WTC11 (cell line): ENCODE measurements around the gene ZGPAT. TPM values are rescaled to one million over a fixed set of nuclear protein-coding genes. Genes with fewer than 3 reads are reported as not detected.

Experiments used
- ATAC-seq: fragments of 200-7000 bp; cut with Tn5 transposase; 2 replicates; pipeline ENCODE4 v1.10.0; 2021; ENCODE audit warnings: mild to moderate bottlenecking, moderate library complexity
- CTCF ChIA-PET: fragments of 300-600 bp; sonication (Branson Sonifier 250); formaldehyde crosslinking; loops from one replicate; lab custom pipeline; 2021; ENCODE audit warnings: antibody characterized with exemption; lab: Charles Lee
- POLR2A ChIA-PET: fragments of 350-600 bp; sonication (Branson Sonifier 250); formaldehyde crosslinking; loops from one replicate; lab custom pipeline; 2021; ENCODE audit warnings: antibody characterized with exemption; lab: Charles Lee
- DNase-seq: peaks from one replicate; pipeline ENCODE4 v3.0.0; 2021; ENCODE audit warnings: low spot score
- H3K27ac Mint-ChIP-seq: 2 replicates; pipeline ENCODE4 v1.8.0; 2021; ENCODE audit warnings: mixed read lengths
- H3K27me3 Mint-ChIP-seq: 2 replicates; pipeline ENCODE4 v1.8.0; 2021; ENCODE audit warnings: low read depth, mild to moderate bottlenecking, moderate library complexity, mixed read lengths
- H3K36me3 Mint-ChIP-seq: 2 replicates; pipeline ENCODE4 v1.8.0; 2021; ENCODE audit warnings: mixed read lengths
- H3K4me1 Mint-ChIP-seq: 2 replicates; pipeline ENCODE4 v1.8.0; 2022; ENCODE audit warnings: mixed read lengths
- H3K4me3 Mint-ChIP-seq: 2 replicates; pipeline ENCODE4 v1.8.0; 2021; ENCODE audit warnings: mild to moderate bottlenecking, moderate library complexity, mixed read lengths
- H3K9me3 Mint-ChIP-seq: 2 replicates; pipeline ENCODE4 v1.8.0; 2021; ENCODE audit warnings: mixed read lengths
- CREB1 ChIP-seq: sonication (generic); formaldehyde crosslinking; IDR thresholded peaks from 2 replicates; pipeline ENCODE4 v1.8.0; 2023; ENCODE audit warnings: mild to moderate bottlenecking, missing genetic modification reagents
- ERG ChIP-seq: fragments of 250-450 bp; sonication (Bioruptor Pico); IDR thresholded peaks from 2 replicates; pipeline ENCODE4 v1.8.0; 2021; ENCODE audit warnings: mild to moderate bottlenecking
- FOXP1 ChIP-seq: sonication (generic); formaldehyde crosslinking; IDR thresholded peaks from 2 replicates; pipeline ENCODE4 v1.8.0; 2022; ENCODE audit warnings: missing genetic modification reagents, mild to moderate bottlenecking, moderate library complexity, borderline replicate concordance
- FOXP4 ChIP-seq: sonication (generic); formaldehyde crosslinking; IDR thresholded peaks from 2 replicates; pipeline ENCODE4 v1.8.0; 2022; ENCODE audit warnings: mild to moderate bottlenecking, missing genetic modification reagents
- HMGXB4 ChIP-seq: sonication (generic); formaldehyde crosslinking; IDR thresholded peaks from 2 replicates; pipeline ENCODE4 v1.8.1; 2023; ENCODE audit warnings: mild to moderate bottlenecking, moderate library complexity, missing genetic modification reagents
- JUN ChIP-seq: sonication (generic); formaldehyde crosslinking; IDR thresholded peaks from 2 replicates; pipeline ENCODE4 v1.8.0; 2023; ENCODE audit warnings: mild to moderate bottlenecking, missing genetic modification reagents
- PRRX2 ChIP-seq: fragments of 250-450 bp; sonication (Bioruptor Pico); IDR thresholded peaks from 2 replicates; pipeline ENCODE4 v1.8.0; 2021; ENCODE audit warnings: mild to moderate bottlenecking
- SMAD4 ChIP-seq: sonication (generic); formaldehyde crosslinking; IDR thresholded peaks from 2 replicates; pipeline ENCODE4 v1.8.0; 2022; ENCODE audit warnings: mild to moderate bottlenecking, missing genetic modification reagents
- ZNF263 ChIP-seq: sonication (generic); formaldehyde crosslinking; IDR thresholded peaks from 2 replicates; pipeline ENCODE4 v1.8.1; 2022; ENCODE audit warnings: low read depth, mild to moderate bottlenecking, moderate library complexity, missing genetic modification reagents
- ZSCAN18 ChIP-seq: fragments of 250-450 bp; sonication (Bioruptor Pico); IDR thresholded peaks from 2 replicates; pipeline ENCODE4 v2.1.2; 2022; ENCODE audit warnings: mild to moderate bottlenecking, moderate library complexity
- total RNA-seq: library from RNA; stranded (reverse); gene quantifications from 3 replicates; pipeline ENCODE4 v1.2.3, GENCODE V29; 2021
- TF ChIP-seq, protein P1 (sequence below): sonication (generic); formaldehyde crosslinking; IDR thresholded peaks from 2 replicates; pipeline ENCODE4 v1.8.0; 2023; ENCODE audit warnings: missing genetic modification reagents, mild to moderate bottlenecking, borderline replicate concordance
- TF ChIP-seq, protein P2 (sequence below): sonication (generic); formaldehyde crosslinking; IDR thresholded peaks from 2 replicates; pipeline ENCODE4 v1.8.1; 2023; ENCODE audit warnings: mild to moderate bottlenecking, missing genetic modification reagents, moderate library complexity
- TF ChIP-seq, protein P3 (sequence below): sonication (generic); formaldehyde crosslinking; IDR thresholded peaks from 2 replicates; pipeline ENCODE4 v1.8.1; 2023; ENCODE audit warnings: mild to moderate bottlenecking, missing genetic modification reagents

Gene ZGPAT
- total RNA-seq, 1 experiment from 2014 or later = 28.3 TPM

DNA sequence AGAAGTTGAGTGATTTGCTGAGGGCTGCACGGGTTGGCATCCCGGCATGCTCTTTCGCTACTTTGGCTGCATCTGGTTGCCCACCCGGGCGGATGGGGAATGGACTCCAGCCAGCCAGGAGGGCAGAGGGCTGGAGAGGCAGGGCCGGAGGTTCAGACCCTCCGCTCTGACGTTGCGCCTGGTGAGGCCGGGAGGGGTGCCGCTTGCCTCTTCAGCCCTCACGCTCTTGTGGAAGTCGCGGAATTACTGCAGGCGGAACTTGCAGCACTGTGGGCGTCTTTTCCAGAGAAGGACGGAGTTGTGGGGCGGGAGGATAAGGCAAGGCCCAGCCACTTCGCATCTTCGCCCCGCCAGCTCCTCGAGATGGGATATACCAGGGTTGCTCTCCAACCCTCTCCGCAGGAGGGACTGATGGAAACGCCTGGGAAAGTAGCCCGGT lies 49.1 kb upstream of the ZGPAT start:
- Mint-ChIP-seq H3K9me3 (no peaks in the 10 kb centered on the region), H3K4me1 (peaks cover 22% of the 10 kb centered on the region), H3K27ac (peak overlapping the region; percentile 10; the same call in 1 of the 2 replicates), H3K4me3 (peak overlapping the region; percentile 89), H3K36me3 (peaks cover 3% of the 10 kb centered on the region; the same call in 1 of the 2 replicates), H3K27me3 (no peaks in the 10 kb centered on the region)
- ChIA-PET CTCF (interaction anchor here (0.5 to 1.6 kb wide), 9 partner anchors 13 to 322 kb away, joined by 3 to 23 read pairs (median 4); partner anchors contain the start of genes PRPF6 and TNFRSF6B), POLR2A (interaction anchor here (0.6 to 1.0 kb wide), 3 partner anchors 17 to 338 kb away, joined by 3 to 17 read pairs (median 3); partner anchors contain the start of genes ARFRP1 and ZGPAT)
- TF ChIP-seq ERG (no peak), ZSCAN18 (no peak), ZNF263 (no peak), SMAD4 (CRISPR knock-in tag) (no peak), CREB1 (CRISPR knock-in tag) (no peak), FOXP4 (CRISPR knock-in tag) (no peak), FOXP1 (CRISPR knock-in tag) (no peak), PRRX2 (CRISPR knock-in tag) (no peak), HMGXB4 (no peak), JUN (CRISPR knock-in tag) (no peak)
- TF ChIP-seq, protein P1, sequence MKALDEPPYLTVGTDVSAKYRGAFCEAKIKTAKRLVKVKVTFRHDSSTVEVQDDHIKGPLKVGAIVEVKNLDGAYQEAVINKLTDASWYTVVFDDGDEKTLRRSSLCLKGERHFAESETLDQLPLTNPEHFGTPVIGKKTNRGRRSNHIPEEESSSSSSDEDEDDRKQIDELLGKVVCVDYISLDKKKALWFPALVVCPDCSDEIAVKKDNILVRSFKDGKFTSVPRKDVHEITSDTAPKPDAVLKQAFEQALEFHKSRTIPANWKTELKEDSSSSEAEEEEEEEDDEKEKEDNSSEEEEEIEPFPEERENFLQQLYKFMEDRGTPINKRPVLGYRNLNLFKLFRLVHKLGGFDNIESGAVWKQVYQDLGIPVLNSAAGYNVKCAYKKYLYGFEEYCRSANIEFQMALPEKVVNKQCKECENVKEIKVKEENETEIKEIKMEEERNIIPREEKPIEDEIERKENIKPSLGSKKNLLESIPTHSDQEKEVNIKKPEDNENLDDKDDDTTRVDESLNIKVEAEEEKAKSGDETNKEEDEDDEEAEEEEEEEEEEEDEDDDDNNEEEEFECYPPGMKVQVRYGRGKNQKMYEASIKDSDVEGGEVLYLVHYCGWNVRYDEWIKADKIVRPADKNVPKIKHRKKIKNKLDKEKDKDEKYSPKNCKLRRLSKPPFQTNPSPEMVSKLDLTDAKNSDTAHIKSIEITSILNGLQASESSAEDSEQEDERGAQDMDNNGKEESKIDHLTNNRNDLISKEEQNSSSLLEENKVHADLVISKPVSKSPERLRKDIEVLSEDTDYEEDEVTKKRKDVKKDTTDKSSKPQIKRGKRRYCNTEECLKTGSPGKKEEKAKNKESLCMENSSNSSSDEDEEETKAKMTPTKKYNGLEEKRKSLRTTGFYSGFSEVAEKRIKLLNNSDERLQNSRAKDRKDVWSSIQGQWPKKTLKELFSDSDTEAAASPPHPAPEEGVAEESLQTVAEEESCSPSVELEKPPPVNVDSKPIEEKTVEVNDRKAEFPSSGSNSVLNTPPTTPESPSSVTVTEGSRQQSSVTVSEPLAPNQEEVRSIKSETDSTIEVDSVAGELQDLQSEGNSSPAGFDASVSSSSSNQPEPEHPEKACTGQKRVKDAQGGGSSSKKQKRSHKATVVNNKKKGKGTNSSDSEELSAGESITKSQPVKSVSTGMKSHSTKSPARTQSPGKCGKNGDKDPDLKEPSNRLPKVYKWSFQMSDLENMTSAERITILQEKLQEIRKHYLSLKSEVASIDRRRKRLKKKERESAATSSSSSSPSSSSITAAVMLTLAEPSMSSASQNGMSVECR (CRISPR knock-in tag) = no peak
- TF ChIP-seq, protein P2, sequence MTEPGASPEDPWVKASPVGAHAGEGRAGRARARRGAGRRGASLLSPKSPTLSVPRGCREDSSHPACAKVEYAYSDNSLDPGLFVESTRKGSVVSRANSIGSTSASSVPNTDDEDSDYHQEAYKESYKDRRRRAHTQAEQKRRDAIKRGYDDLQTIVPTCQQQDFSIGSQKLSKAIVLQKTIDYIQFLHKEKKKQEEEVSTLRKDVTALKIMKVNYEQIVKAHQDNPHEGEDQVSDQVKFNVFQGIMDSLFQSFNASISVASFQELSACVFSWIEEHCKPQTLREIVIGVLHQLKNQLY (CRISPR knock-in tag) = no peak
- TF ChIP-seq, protein P3, sequence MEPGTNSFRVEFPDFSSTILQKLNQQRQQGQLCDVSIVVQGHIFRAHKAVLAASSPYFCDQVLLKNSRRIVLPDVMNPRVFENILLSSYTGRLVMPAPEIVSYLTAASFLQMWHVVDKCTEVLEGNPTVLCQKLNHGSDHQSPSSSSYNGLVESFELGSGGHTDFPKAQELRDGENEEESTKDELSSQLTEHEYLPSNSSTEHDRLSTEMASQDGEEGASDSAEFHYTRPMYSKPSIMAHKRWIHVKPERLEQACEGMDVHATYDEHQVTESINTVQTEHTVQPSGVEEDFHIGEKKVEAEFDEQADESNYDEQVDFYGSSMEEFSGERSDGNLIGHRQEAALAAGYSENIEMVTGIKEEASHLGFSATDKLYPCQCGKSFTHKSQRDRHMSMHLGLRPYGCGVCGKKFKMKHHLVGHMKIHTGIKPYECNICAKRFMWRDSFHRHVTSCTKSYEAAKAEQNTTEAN (CRISPR knock-in tag) = no peak
- peak; percentile 8 for ATAC-seq
- no peak for DNase-seq
